Hepatocyte (in vitro differentiated cells): ENCODE data around the gene SRPRA. TPM values are rescaled to one million over a fixed set of nuclear protein-coding genes. Genes with fewer than 3 reads are reported as not detected.

Experiments used
- DNase-seq: peaks from one replicate; pipeline ENCODE4 v3.0.0-alpha.2; 2016; ENCODE audit warnings: low spot score
- H2AFZ ChIP-seq: fragments of 200-600 bp; sonication (generic); 2 replicates; pipeline ENCODE4 v1.6.0; 2016; ENCODE audit warnings: antibody characterized with exemption, mild to moderate bottlenecking
- H3K27ac ChIP-seq: fragments of 200-600 bp; sonication (generic); 2 replicates; pipeline ENCODE4 v1.5.1; 2016; ENCODE audit warnings: mild to moderate bottlenecking
- H3K27me3 ChIP-seq: fragments of 200-600 bp; sonication (generic); 2 replicates; pipeline ENCODE4 v1.6.1; 2016
- H3K36me3 ChIP-seq: fragments of 200-600 bp; sonication (generic); replicated peaks from 2 replicates; pipeline ENCODE4 v1.5.1; 2016; ENCODE audit warnings: low read depth; ENCODE audit not compliant: insufficient read depth
- H3K4me1 ChIP-seq: fragments of 200-600 bp; sonication (generic); 2 replicates; pipeline ENCODE4 v1.5.1; 2016; ENCODE audit warnings: mild to moderate bottlenecking, moderate library complexity; ENCODE audit not compliant: insufficient read depth
- H3K4me2 ChIP-seq: fragments of 200-600 bp; sonication (generic); 2 replicates; pipeline ENCODE4 v1.6.0; 2016
- H3K4me3 ChIP-seq: fragments of 200-600 bp; sonication (generic); 2 replicates; pipeline ENCODE4 v1.5.1; 2016; ENCODE audit warnings: mild to moderate bottlenecking
- H3K79me2 ChIP-seq: fragments of 200-600 bp; sonication (generic); 2 replicates; pipeline ENCODE4 v1.6.0; 2017; ENCODE audit warnings: mild to moderate bottlenecking
- H3K9me2 ChIP-seq: fragments of 200-600 bp; sonication (generic); replicated peaks from 2 replicates; pipeline ENCODE4 v1.6.0; 2017; ENCODE audit warnings: mild to moderate bottlenecking; ENCODE audit not compliant: insufficient read depth
- H3K9me3 ChIP-seq: fragments of 200-600 bp; sonication (generic); 2 replicates; pipeline ENCODE4 v1.5.1; 2016; ENCODE audit warnings: low read depth, mild to moderate bottlenecking
- H4K20me1 ChIP-seq: fragments of 200-600 bp; sonication (generic); 2 replicates; pipeline ENCODE4 v1.6.0; 2016; ENCODE audit warnings: mild to moderate bottlenecking; ENCODE audit not compliant: insufficient read depth, poor library complexity, severe bottlenecking
- EZH2 ChIP-seq: fragments of 200-600 bp; sonication (generic); IDR thresholded peaks from 2 replicates; pipeline ENCODE4 v1.6.1; 2016; ENCODE audit warnings: antibody characterized with exemption, mild to moderate bottlenecking, borderline replicate concordance
- EZH2phosphoT487 ChIP-seq: fragments of 200-600 bp; sonication (generic); IDR thresholded peaks from one replicate; pipeline ENCODE4 v1.6.1; 2018; ENCODE audit warnings: antibody characterized with exemption, mild to moderate bottlenecking, low read depth, moderate library complexity; ENCODE audit not compliant: unreplicated experiment, severe bottlenecking
- WGBS: methylation state at CpG from one replicate; pipeline ENCODE4 v1.1.6; 2016; ENCODE audit warnings: low lambda C conversion rate; ENCODE audit errors: missing lambda C conversion rate; 5-methylcytosine and 5-hydroxymethylcytosine counted together
- polyA plus RNA-seq: library from polyadenylated mRNA; unstranded; fragments of >200 nt; fragmentation: Nextera tagmentation; extraction: Ambion mirVana; gene quantifications from 2 replicates; pipeline ENCODE4 v1.2.1, GENCODE V29; 2016
- total RNA-seq: library from RNA; depleted of rRNA; stranded (reverse); fragments of >200 nt; gene quantifications from 2 replicates; pipeline ENCODE4 v1.2.3, GENCODE V29; 2014
- TF ChIP-seq, protein P1 (sequence below): fragments of 200-600 bp; sonication (generic); IDR thresholded peaks from 2 replicates; pipeline ENCODE4 v1.5.1; 2016; ENCODE audit warnings: antibody characterized with exemption, mild to moderate bottlenecking; ENCODE audit not compliant: poor library complexity

Gene SRPRA, protein sequence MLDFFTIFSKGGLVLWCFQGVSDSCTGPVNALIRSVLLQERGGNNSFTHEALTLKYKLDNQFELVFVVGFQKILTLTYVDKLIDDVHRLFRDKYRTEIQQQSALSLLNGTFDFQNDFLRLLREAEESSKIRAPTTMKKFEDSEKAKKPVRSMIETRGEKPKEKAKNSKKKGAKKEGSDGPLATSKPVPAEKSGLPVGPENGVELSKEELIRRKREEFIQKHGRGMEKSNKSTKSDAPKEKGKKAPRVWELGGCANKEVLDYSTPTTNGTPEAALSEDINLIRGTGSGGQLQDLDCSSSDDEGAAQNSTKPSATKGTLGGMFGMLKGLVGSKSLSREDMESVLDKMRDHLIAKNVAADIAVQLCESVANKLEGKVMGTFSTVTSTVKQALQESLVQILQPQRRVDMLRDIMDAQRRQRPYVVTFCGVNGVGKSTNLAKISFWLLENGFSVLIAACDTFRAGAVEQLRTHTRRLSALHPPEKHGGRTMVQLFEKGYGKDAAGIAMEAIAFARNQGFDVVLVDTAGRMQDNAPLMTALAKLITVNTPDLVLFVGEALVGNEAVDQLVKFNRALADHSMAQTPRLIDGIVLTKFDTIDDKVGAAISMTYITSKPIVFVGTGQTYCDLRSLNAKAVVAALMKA
- 85.7 and 86.2 TPM in 2 replicates for total RNA-seq
- polyA plus RNA-seq: 80.4 and 83.4 TPM in 2 replicates

DNA sequence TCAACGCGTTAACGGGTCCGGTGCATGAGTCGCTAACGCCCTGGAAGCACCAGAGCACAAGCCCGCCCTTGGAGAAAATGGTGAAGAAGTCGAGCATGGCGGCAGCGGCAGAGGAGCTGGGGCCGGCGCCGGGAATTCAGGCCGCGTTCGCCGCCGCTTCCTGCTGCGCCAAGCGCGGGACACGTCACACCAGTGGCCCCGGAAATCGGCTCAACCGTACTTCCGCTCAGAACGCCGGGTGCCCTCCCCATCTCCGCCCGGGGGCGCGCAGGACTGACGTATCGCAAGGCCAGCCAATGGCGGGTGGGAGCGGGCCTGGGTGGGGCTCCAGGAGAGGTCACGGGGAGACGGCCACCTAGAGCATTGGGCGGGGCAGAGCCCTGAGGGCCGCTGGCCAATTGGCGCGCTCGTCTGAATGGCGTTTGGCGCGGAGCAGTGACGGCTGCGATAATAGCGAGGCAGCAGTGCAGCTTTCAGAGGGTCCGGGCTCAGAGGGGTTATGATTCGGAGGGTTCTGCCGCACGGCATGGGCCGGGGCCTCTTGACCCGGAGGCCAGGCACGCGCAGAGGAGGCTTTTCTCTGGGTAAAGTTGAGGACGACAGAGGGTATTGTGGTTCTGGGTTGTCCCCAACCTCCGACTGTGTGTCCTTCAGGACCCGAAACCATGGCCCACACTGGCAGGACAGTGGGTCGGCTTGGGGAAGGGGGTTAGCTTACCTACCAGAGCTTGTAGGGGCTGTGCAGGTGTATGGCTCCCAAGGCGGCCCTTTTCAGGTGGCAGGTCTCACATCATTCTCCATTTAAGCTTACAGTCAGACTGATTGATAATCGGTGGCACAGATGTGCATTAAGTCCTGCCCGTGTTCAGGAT is at the start of gene SRPRA, which contains the start of gene FOXRED1:
TSS of gene SRPRA (minus strand) at position 188 of the 872 bp plus-strand sequence. CDS start at position 97, 91 bp downstream.
TSS of gene FOXRED1 (plus strand) at position 447 of the 872 bp plus-strand sequence. CDS start at position 500, 53 bp downstream.
- Histone ChIP-seq H3K4me2 (peak within 1 kb of the TSS; percentile 97), H2AFZ (peak within 1 kb of the TSS; percentile 87), H3K27me3 (no peaks in the 10 kb centered on the region), H3K9me3 (no peaks in the 10 kb centered on the region), H4K20me1 (peaks cover 6% of the 10 kb centered on the region), H3K9me2 (no peaks in the 10 kb centered on the region), H3K36me3 (peaks cover 9% of the 10 kb centered on the region), H3K4me3 (peak within 1 kb of the TSS; percentile 87), H3K79me2 (peaks cover 34% of the 10 kb centered on the region), H3K4me1 (peaks cover 17% of the 10 kb centered on the region), H3K27ac (peak within 1 kb of the TSS; percentile 93)
- TF ChIP-seq EZH2phosphoT487 (no peak), EZH2 (no peak)
- TF ChIP-seq, protein P1, sequence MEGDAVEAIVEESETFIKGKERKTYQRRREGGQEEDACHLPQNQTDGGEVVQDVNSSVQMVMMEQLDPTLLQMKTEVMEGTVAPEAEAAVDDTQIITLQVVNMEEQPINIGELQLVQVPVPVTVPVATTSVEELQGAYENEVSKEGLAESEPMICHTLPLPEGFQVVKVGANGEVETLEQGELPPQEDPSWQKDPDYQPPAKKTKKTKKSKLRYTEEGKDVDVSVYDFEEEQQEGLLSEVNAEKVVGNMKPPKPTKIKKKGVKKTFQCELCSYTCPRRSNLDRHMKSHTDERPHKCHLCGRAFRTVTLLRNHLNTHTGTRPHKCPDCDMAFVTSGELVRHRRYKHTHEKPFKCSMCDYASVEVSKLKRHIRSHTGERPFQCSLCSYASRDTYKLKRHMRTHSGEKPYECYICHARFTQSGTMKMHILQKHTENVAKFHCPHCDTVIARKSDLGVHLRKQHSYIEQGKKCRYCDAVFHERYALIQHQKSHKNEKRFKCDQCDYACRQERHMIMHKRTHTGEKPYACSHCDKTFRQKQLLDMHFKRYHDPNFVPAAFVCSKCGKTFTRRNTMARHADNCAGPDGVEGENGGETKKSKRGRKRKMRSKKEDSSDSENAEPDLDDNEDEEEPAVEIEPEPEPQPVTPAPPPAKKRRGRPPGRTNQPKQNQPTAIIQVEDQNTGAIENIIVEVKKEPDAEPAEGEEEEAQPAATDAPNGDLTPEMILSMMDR: no peak
- 1% methylated on average over 49 of the region's 64 CpGs for WGBS
- DNase-seq: peak; percentile 100

DNA sequence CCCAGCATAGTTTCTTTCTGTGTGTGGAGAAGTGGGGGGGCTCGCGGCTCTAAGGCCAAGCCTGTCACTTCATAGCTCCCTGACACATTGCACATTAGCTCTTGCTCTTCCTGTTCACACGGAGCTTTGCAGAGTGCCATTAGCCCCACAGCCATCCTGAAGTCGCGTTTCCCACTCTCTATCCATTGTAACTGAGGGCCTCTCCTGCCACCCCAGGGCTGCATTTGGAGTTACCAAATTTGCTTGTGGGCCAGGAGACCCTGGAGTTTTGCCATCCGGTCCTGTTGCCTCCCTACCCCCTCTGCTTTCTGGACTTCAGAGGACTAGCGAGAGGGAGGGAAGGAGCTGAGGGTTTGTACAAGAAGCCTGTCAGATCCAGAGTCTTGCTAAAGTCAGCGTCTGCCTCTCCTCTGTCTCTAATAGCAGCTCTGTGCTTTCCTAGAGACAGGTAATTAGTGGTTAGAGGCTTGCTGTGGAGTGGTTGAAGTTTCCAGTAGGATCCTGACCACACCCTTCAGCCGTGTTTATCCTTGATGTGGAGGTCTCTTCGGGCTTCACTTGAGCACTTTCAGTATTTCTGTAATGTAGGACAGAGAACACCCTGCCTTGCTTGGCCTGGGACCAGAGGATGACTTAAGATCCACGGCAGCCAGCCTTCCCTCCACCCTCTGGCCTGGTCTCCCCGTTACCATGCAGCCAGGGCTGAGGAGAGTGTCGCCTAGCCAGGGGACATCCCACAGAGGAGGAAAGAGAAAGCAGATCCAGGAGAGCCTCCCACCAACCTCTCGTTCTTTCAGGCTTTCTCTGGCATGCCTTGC is 49.3 kb upstream of the SRPRA start:
- Histone ChIP-seq H3K4me2 (peak overlapping the region; percentile 55), H3K9me2 (no peaks in the 10 kb centered on the region), H3K79me2 (peaks cover 7% of the 10 kb centered on the region), H3K36me3 (no peaks in the 10 kb centered on the region), H3K27ac (peak overlapping the region; percentile 93), H3K27me3 (no peaks in the 10 kb centered on the region), H3K4me1 (peaks cover 27% of the 10 kb centered on the region), H3K4me3 (no peak overlapping the region), H3K9me3 (no peaks in the 10 kb centered on the region), H2AFZ (peak overlapping the region; percentile 7), H4K20me1 (no peaks in the 10 kb centered on the region)
- peak; percentile 64 for DNase-seq
- TF ChIP-seq, protein P1: no peak
- TF ChIP-seq EZH2 (no peak), EZH2phosphoT487 (no peak)
- WGBS: 65% methylated on average over 14 of the region's 14 CpGs

DNA sequence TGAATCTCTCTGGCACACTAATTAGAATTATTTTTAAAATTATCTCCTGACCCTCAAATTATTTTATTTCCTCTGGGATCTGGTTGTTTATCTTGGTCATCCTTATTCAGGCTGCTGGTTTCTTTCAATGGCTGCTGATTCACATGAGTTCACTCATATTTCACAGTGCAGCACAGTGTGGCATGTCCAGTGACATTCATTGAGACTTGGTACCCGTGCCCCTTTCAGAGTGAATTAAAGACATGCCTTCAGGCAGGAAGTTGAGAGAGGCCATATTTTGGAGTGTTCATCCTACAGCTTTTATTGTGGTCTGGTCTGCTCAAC is 48.7 kb upstream of the SRPRA start:
- 50% methylated on average over 1 of the region's 1 CpG for WGBS
- no peaks in the 10 kb centered on the region for H3K36me3 ChIP-seq
- no peaks in the 10 kb centered on the region for H3K27me3 ChIP-seq
- no peaks in the 10 kb centered on the region for H3K9me2 ChIP-seq
- peaks cover 32% of the 10 kb centered on the region for H3K4me1 ChIP-seq
- no peaks in the 10 kb centered on the region for H4K20me1 ChIP-seq
- H2AFZ ChIP-seq: no peak overlapping the region
- H3K4me3 ChIP-seq: no peak overlapping the region
- peaks cover 7% of the 10 kb centered on the region for H3K79me2 ChIP-seq
- H3K4me2 ChIP-seq: peak overlapping the region; percentile 55
- H3K9me3 ChIP-seq: no peaks in the 10 kb centered on the region
- no peak for DNase-seq
- peak overlapping the region; percentile 93 for H3K27ac ChIP-seq
- TF ChIP-seq EZH2phosphoT487: no peak
- TF ChIP-seq, protein P1: no peak
- no peak for TF ChIP-seq EZH2
